IMR-90 (cell line): Measurements from ENCODE around the gene ASB16. TPM values are rescaled to one million over a fixed set of nuclear protein-coding genes. Genes with fewer than 3 reads are reported as not detected.
A peak's percentile ranks its signal among the peaks of the same experiment; 100 is the strongest.

Source experiments
- ATAC-seq: fragments of 200-7000 bp; cut with Tn5 transposase; 2 replicates; pipeline ENCODE4 v1.9.1; 2020; ENCODE audit warnings: low read depth, mild to moderate bottlenecking, moderate library complexity
- BruUV-seq: library from RNA; stranded (reverse); fragments of 400-500 nt; replicated peaks from 2 replicates; lab custom pipeline; 2021; lab: Mats Ljungman, UMichigan
- CTCF ChIA-PET: fragments of 300-600 bp; formaldehyde crosslinking; extraction: SDS; loops from one replicate; lab custom pipeline; 2021; ENCODE audit warnings: antibody characterized with exemption; lab: Yijun Ruan, JAX
- POLR2A ChIA-PET: fragments of 300-600 bp; sonication (Branson Sonifier 250); formaldehyde crosslinking; loops from one replicate; lab custom pipeline; 2022; ENCODE audit warnings: antibody characterized with exemption; ENCODE audit not compliant: unreplicated experiment; lab: Charles Lee
- DNase-seq: peaks from one replicate; pipeline ENCODE4 v3.0.0; 2013
- H2AFZ ChIP-seq: replicated peaks from 2 replicates; pipeline ENCODE3; 2013; ENCODE audit warnings: low read length, mild to moderate bottlenecking; ENCODE audit not compliant: poor library complexity
- H2AK5ac ChIP-seq: 2 replicates; pipeline ENCODE4 v1.6.1; 2013; ENCODE audit warnings: low read depth, low read length, inconsistent platforms
- H2AK9ac ChIP-seq: replicated peaks from 2 replicates; pipeline ENCODE3; 2013; ENCODE audit warnings: mild to moderate bottlenecking, low read depth, low read length, moderate library complexity; ENCODE audit not compliant: poor library complexity
- H2BK120ac ChIP-seq: 2 replicates; pipeline ENCODE4 v1.6.1; 2013; ENCODE audit warnings: low read depth, low read length, inconsistent platforms
- H2BK15ac ChIP-seq: 3 replicates; pipeline ENCODE4 v1.6.1; 2013; ENCODE audit warnings: low read depth, low read length, inconsistent platforms
- H2BK20ac ChIP-seq: 2 replicates; pipeline ENCODE4 v1.6.1; 2013; ENCODE audit warnings: low read depth, mild to moderate bottlenecking, inconsistent platforms, low read length, moderate library complexity
- H2BK5ac ChIP-seq: 2 replicates; pipeline ENCODE4 v1.6.1; 2013; ENCODE audit warnings: mild to moderate bottlenecking, low read depth, low read length, inconsistent platforms; ENCODE audit not compliant: poor library complexity, severe bottlenecking
- H3K14ac ChIP-seq: replicated peaks from 2 replicates; pipeline ENCODE4 v1.6.1; 2013; ENCODE audit warnings: low read depth, low read length, inconsistent platforms
- H3K18ac ChIP-seq: 2 replicates; pipeline ENCODE4 v1.6.1; 2013; ENCODE audit warnings: low read depth, low read length, control low read depth
- H3K23ac ChIP-seq: 2 replicates; pipeline ENCODE4 v1.6.1; 2013; ENCODE audit warnings: low read depth, low read length, inconsistent platforms
- H3K27ac ChIP-seq: 2 replicates; pipeline ENCODE4 v1.5.1; 2013; ENCODE audit warnings: mild to moderate bottlenecking, control low read depth, low read length; ENCODE audit not compliant: insufficient read depth
- H3K27me3 ChIP-seq: 2 replicates; pipeline ENCODE4 v1.6.1; 2013; ENCODE audit warnings: low read length; ENCODE audit not compliant: control insufficient read depth, insufficient read depth
- H3K36me3 ChIP-seq: 2 replicates; pipeline ENCODE4 v1.6.1; 2013; ENCODE audit warnings: low read length, mixed read lengths; ENCODE audit not compliant: control insufficient read depth, insufficient read depth
- H3K4ac ChIP-seq: 2 replicates; pipeline ENCODE4 v1.6.1; 2013; ENCODE audit warnings: low read depth, low read length, inconsistent platforms
- H3K4me1 ChIP-seq: 2 replicates; pipeline ENCODE4 v1.6.1; 2013; ENCODE audit warnings: low read length, mixed read lengths; ENCODE audit not compliant: control insufficient read depth, insufficient read depth
- H3K4me2 ChIP-seq: 2 replicates; pipeline ENCODE4 v1.6.1; 2013; ENCODE audit warnings: low read depth, mild to moderate bottlenecking, control low read depth, low read length, moderate library complexity
- H3K4me3 ChIP-seq: 2 replicates; pipeline ENCODE4 v1.5.1; 2013; ENCODE audit warnings: low read depth, mild to moderate bottlenecking, control low read depth, low read length, moderate library complexity; ENCODE audit not compliant: insufficient read depth
- H3K56ac ChIP-seq: 2 replicates; pipeline ENCODE4 v1.6.1; 2013; ENCODE audit warnings: low read length, inconsistent platforms; ENCODE audit not compliant: insufficient read depth; ENCODE audit errors: extremely low read depth
- H3K79me1 ChIP-seq, 2 experiments: 2 replicates each; pipeline ENCODE4 v1.6.1; 2013; ENCODE audit warnings: low read length in 2 of 2, inconsistent platforms in 1 of 2, low read depth in 1 of 2
- H3K9ac ChIP-seq: 2 replicates; pipeline ENCODE4 v1.6.1; 2013; ENCODE audit warnings: low read depth, low read length, control low read depth
- H3K9me1 ChIP-seq: 2 replicates; pipeline ENCODE4 v1.6.1; 2013; ENCODE audit warnings: low read length, inconsistent platforms; ENCODE audit not compliant: insufficient read depth
- H3K9me3 ChIP-seq: 2 replicates; pipeline ENCODE4 v1.6.1; 2013; ENCODE audit warnings: low read length; ENCODE audit not compliant: control insufficient read depth, insufficient read depth
- H4K20me1 ChIP-seq: 2 replicates; pipeline ENCODE4 v1.6.1; 2013; ENCODE audit warnings: low read length, inconsistent platforms; ENCODE audit not compliant: insufficient read depth
- H4K5ac ChIP-seq: 2 replicates; pipeline ENCODE4 v1.6.1; 2013; ENCODE audit warnings: mild to moderate bottlenecking, low read depth, low read length, control low read depth
- H4K8ac ChIP-seq, 2 experiments: 2 replicates each; pipeline ENCODE4 v1.6.1; 2013; ENCODE audit warnings: low read depth in 2 of 2, low read length in 2 of 2, control low read depth in 1 of 2, inconsistent platforms in 1 of 2
- H4K91ac ChIP-seq: 2 replicates; pipeline ENCODE4 v1.6.1; 2013; ENCODE audit warnings: low read depth, low read length, inconsistent platforms; ENCODE audit not compliant: insufficient read depth
- BHLHE40 ChIP-seq: fragments of 150-350 bp; IDR thresholded peaks from 2 replicates; pipeline ENCODE4 v1.6.1; 2016; ENCODE audit warnings: mild to moderate bottlenecking, low read depth, low read length
- CEBPB ChIP-seq: IDR thresholded peaks from 2 replicates; pipeline ENCODE4 v1.6.1; 2012; ENCODE audit warnings: low read depth, low read length, improper control_type of control experiment
- CHD1 ChIP-seq: IDR thresholded peaks from 2 replicates; pipeline ENCODE4 v1.6.1; 2012; ENCODE audit warnings: low read depth, low read length, improper control_type of control experiment
- CTCF ChIP-seq: conservative IDR thresholded peaks from 2 replicates; pipeline ENCODE4 v1.5.1; 2012; ENCODE audit warnings: mild to moderate bottlenecking, low read depth, low read length, improper control_type of control experiment
- ELK1 ChIP-seq: fragments of 150-350 bp; IDR thresholded peaks from 2 replicates; pipeline ENCODE4 v1.6.1; 2016; ENCODE audit warnings: low read depth, mild to moderate bottlenecking, low read length, moderate library complexity, borderline replicate concordance
- FOS ChIP-seq: fragments of 150-350 bp; IDR thresholded peaks from 2 replicates; pipeline ENCODE4 v1.6.1; 2016; ENCODE audit warnings: low read depth, low read length
- MAFK ChIP-seq: IDR thresholded peaks from 2 replicates; pipeline ENCODE4 v1.6.1; 2012; ENCODE audit warnings: low read depth, low read length, improper control_type of control experiment
- MAZ ChIP-seq: IDR thresholded peaks from 2 replicates; pipeline ENCODE4 v1.6.1; 2012; ENCODE audit warnings: low read depth, mild to moderate bottlenecking, low read length, improper control_type of control experiment, moderate library complexity, borderline replicate concordance
- MXI1 ChIP-seq: IDR thresholded peaks from 2 replicates; pipeline ENCODE4 v1.6.1; 2012; ENCODE audit warnings: low read depth, mild to moderate bottlenecking, low read length, moderate library complexity, borderline replicate concordance
- NFE2L2 ChIP-seq: fragments of 150-350 bp; IDR thresholded peaks from 2 replicates; pipeline ENCODE4 v1.6.1; 2016; ENCODE audit warnings: low read depth, mild to moderate bottlenecking, low read length
- POLR2A ChIP-seq: IDR thresholded peaks from 2 replicates; pipeline ENCODE4 v1.6.1; 2012; ENCODE audit warnings: mild to moderate bottlenecking, low read depth, low read length
- RAD21 ChIP-seq: IDR thresholded peaks from 2 replicates; pipeline ENCODE4 v1.6.1; 2012; ENCODE audit warnings: low read length, improper control_type of control experiment
- RCOR1 ChIP-seq: IDR thresholded peaks from 2 replicates; pipeline ENCODE4 v1.6.1; 2012; ENCODE audit warnings: mild to moderate bottlenecking, low read length, improper control_type of control experiment; ENCODE audit not compliant: insufficient replicate concordance
- RFX5 ChIP-seq: IDR thresholded peaks from 2 replicates; pipeline ENCODE4 v1.8.0; 2012; ENCODE audit warnings: low read depth, mild to moderate bottlenecking, low read length, moderate library complexity
- SMC3 ChIP-seq: fragments of 150-350 bp; IDR thresholded peaks from 2 replicates; pipeline ENCODE4 v1.6.1; 2016; ENCODE audit warnings: low read depth, mild to moderate bottlenecking, antibody characterized with exemption, low read length, moderate library complexity
- USF2 ChIP-seq: fragments of 150-350 bp; IDR thresholded peaks from 2 replicates; pipeline ENCODE4 v1.6.1; 2017; ENCODE audit warnings: mild to moderate bottlenecking, antibody characterized with exemption, low read length, low read depth
- WGBS, 2 experiments: methylation state at CpG; one replicate each; pipeline versions ENCODE4 v1.1.5 to v1.1.7; 2013; ENCODE audit warnings: missing lambda C conversion rate in 2 of 2; ENCODE audit not compliant: insufficient read length in 1 of 2; ENCODE audit errors: extremely low coverage in 2 of 2; 5-methylcytosine and 5-hydroxymethylcytosine counted together
- dilution Hi-C: fragments of 300-500 bp; cut with HindIII; formaldehyde crosslinking; loops from one replicate; pipeline ENCODE4 v1.14.3; 2018; ENCODE audit warnings: low sequenced_read_pairs; ENCODE audit not compliant: unreplicated experiment
- in situ Hi-C: fragments of 300-500 bp; cut with MboI; formaldehyde crosslinking; loops from 3 replicates; pipeline ENCODE4 v1.14.3; 2019; ENCODE audit warnings: low sequenced_read_pairs, inconsistent platforms, mixed read lengths
- intact Hi-C: fragments of 100-400 bp; cut with micrococcal nuclease; formaldehyde crosslinking; loops from 2 replicates; pipeline ENCODE4 v1.10.0; 2022
- polyA plus RNA-seq, 3 experiments: library from polyadenylated mRNA; depleted of rRNA; stranded (reverse); fragments of >200 nt; gene quantifications; 2 replicates each; pipeline ENCODE4 v1.2.3, GENCODE V29; 2012; ENCODE audit warnings: low replicate concordance in 1 of 3
- total RNA-seq: library from RNA; depleted of rRNA; stranded (reverse); fragments of >200 nt; gene quantifications from 2 replicates; pipeline ENCODE4 v1.2.3, GENCODE V29; 2012

Gene ASB16
- total and polyA plus RNA-seq, 2 of the 4 experiments (the other 2 are of a cell fraction), result 0.05 TPM; not detected in 1

GRCh38 chr17:44207743-44208142 lies 37.2 kb downstream of the ASB16 start:
- dilution Hi-C loops, result no loop called here
- H2BK120ac ChIP-seq, result no peak overlapping the region
- no peak overlapping the region for H4K8ac ChIP-seq
- no peak overlapping the region for H3K4me3 ChIP-seq
- ChIA-PET CTCF (interaction anchor here (0.9 kb wide), 1 partner anchor 123 kb away, joined by 3 read pairs; no protein-coding TSS in a partner anchor), POLR2A (no interaction called here)
- ATAC-seq (no peak), DNase-seq (no peak)
- intact Hi-C loops, result no loop called here
- H3K4ac ChIP-seq, result no peak overlapping the region
- no peak overlapping the region for H3K27ac ChIP-seq
- H3K14ac ChIP-seq, result no peak overlapping the region
- no peaks in the 10 kb centered on the region for H3K9me3 ChIP-seq
- H3K36me3 ChIP-seq, result peaks cover 42% of the 10 kb centered on the region
- no peak overlapping the region for H2BK20ac ChIP-seq
- H4K20me1 ChIP-seq, result peaks cover 26% of the 10 kb centered on the region; the same call in 1 of the 2 replicates
- no peak overlapping the region for H2BK5ac ChIP-seq
- in situ Hi-C loops, result loop anchor here (25.0 kb wide), 2 partner anchors 305 to 430 kb away; partner anchors contain the start of gene GPATCH8
- H3K18ac ChIP-seq, result no peak overlapping the region
- H3K9me1 ChIP-seq, result peaks cover 23% of the 10 kb centered on the region
- no peak overlapping the region for H3K56ac ChIP-seq
- H3K4me2 ChIP-seq, result no peak overlapping the region
- H2AK9ac ChIP-seq, result peak overlapping the region; percentile 77
- no peak overlapping the region for H4K5ac ChIP-seq
- no peak for TF ChIP-seq POLR2A
- TF ChIP-seq ELK1, result no peak
- no peak for TF ChIP-seq CHD1
- no peak for TF ChIP-seq CTCF
- no peak for TF ChIP-seq RCOR1
- TF ChIP-seq FOS, result no peak
- no peak for TF ChIP-seq SMC3
- no peak for TF ChIP-seq RAD21
- TF ChIP-seq MAZ, result no peak
- no peak for TF ChIP-seq NFE2L2
- no peak for TF ChIP-seq MAFK
- TF ChIP-seq MXI1, result no peak
- no peak for TF ChIP-seq RFX5
- no peak for TF ChIP-seq USF2
- no peak for TF ChIP-seq CEBPB
- TF ChIP-seq BHLHE40, result no peak
- H3K9ac ChIP-seq, result no peak overlapping the region
- peaks cover 13 to 51% of the 10 kb centered on the region in 2 experiments; a peak in 3 of 4 replicates for H3K79me1 ChIP-seq
- no peak overlapping the region for H3K23ac ChIP-seq
- H2AK5ac ChIP-seq, result no peak overlapping the region
- no peak overlapping the region for H2AFZ ChIP-seq
- H2BK15ac ChIP-seq, result no peak overlapping the region
- H3K27me3 ChIP-seq, result no peaks in the 10 kb centered on the region
- peaks cover 18% of the 10 kb centered on the region for H3K4me1 ChIP-seq
- WGBS, 2 experiments, result 93% methylated on average over 3 of the region's 5 CpGs; no CpG with 5 or more reads in 1 of the 2 experiments
- BruUV-seq, result no TSS peak
- no peak overlapping the region for H4K91ac ChIP-seq
